SK-N-SH (cell line): ENCODE measurements around the gene CLIC3. TPM values are rescaled to one million over a fixed set of nuclear protein-coding genes. Genes with fewer than 3 reads are reported as not detected.

Source experiments
- CTCF ChIA-PET: fragments of 300-600, 350-600 bp; formaldehyde crosslinking; extraction: SDS; loops from one replicate; lab custom pipeline; 2021; lab: Yijun Ruan, JAX
- POLR2A ChIA-PET: fragments of 350-600 bp; sonication (Branson Sonifier 250); formaldehyde crosslinking; extraction: SDS; loops from one replicate; lab custom pipeline; 2020; ENCODE audit warnings: antibody characterized with exemption, inconsistent platforms; lab: Yijun Ruan, JAX
- DNase-seq: peaks from one replicate; pipeline ENCODE4 v3.0.0; 2012
- H2AFZ ChIP-seq: fragments of 200-600 bp; sonication (generic); 2 replicates; pipeline ENCODE4 v1.8.1; 2016; ENCODE audit warnings: antibody characterized with exemption, mild to moderate bottlenecking, low read depth
- H3F3A ChIP-seq: fragments of 200-600 bp; sonication (generic); replicated peaks from 2 replicates; pipeline ENCODE3; 2016; ENCODE audit warnings: antibody characterized with exemption, mild to moderate bottlenecking; ENCODE audit not compliant: insufficient read depth
- H3K27ac ChIP-seq, 2 experiments: fragments of 200-500 bp in 1 of 2; fragments of 200-600 bp in 1 of 2; sonication (Bioruptor generic) in 1 of 2; sonication (generic), shearing (Covaris generic) in 1 of 2; 2 replicates each; pipeline versions ENCODE4 v1.5.1 to v1.6.1; 2014 to 2016; ENCODE audit warnings: low read depth in 2 of 2, inconsistent platforms in 1 of 2, low read length in 1 of 2, mild to moderate bottlenecking in 1 of 2, mixed read lengths in 1 of 2
- H3K27me3 ChIP-seq: fragments of 200-600 bp; sonication (generic), shearing (Covaris generic); 2 replicates; pipeline ENCODE4 v1.6.1; 2016; ENCODE audit warnings: mixed run types; ENCODE audit not compliant: insufficient read depth
- H3K36me3 ChIP-seq, 2 experiments: fragments of 200-500 bp in 1 of 2; fragments of 200-600 bp in 1 of 2; sonication (Bioruptor generic) in 1 of 2; sonication (generic) in 1 of 2; replicated peaks in 1 of 2; 2 replicates each; pipeline versions ENCODE3 to v1.5.1; 2014 to 2016; ENCODE audit warnings: low read length in 1 of 2, mild to moderate bottlenecking in 1 of 2; ENCODE audit not compliant: insufficient read depth in 2 of 2, control insufficient read depth in 1 of 2
- H3K4me1 ChIP-seq, 2 experiments: fragments of 200-500 bp in 1 of 2; fragments of 200-600 bp in 1 of 2; sonication (Bioruptor generic) in 1 of 2; sonication (generic), shearing (Covaris generic) in 1 of 2; 2 replicates each; pipeline versions ENCODE4 v1.5.1 to v1.6.1; 2014 to 2016; ENCODE audit warnings: low read depth in 1 of 2, low read length in 1 of 2, mixed run types in 1 of 2; ENCODE audit not compliant: insufficient read depth in 2 of 2, control insufficient read depth in 1 of 2
- H3K4me2 ChIP-seq: fragments of 200-600 bp; sonication (generic), shearing (Covaris generic); 2 replicates; pipeline ENCODE4 v1.6.1; 2017; ENCODE audit warnings: mixed run types
- H3K4me3 ChIP-seq, 2 experiments: fragments of 200-500 bp in 1 of 2; fragments of 200-600 bp in 1 of 2; sonication (Bioruptor generic) in 1 of 2; sonication (generic), shearing (Covaris generic) in 1 of 2; 2 replicates each; pipeline versions ENCODE4 v1.5.1 to v1.8.1; 2014 to 2016; ENCODE audit warnings: low read depth in 2 of 2, inconsistent platforms in 1 of 2, low read length in 1 of 2, mild to moderate bottlenecking in 1 of 2, mixed read lengths in 1 of 2, moderate library complexity in 1 of 2
- H3K79me2 ChIP-seq: fragments of 200-600 bp; sonication (generic); 2 replicates; pipeline ENCODE4 v1.8.1; 2017; ENCODE audit warnings: mild to moderate bottlenecking; ENCODE audit not compliant: insufficient read depth
- H3K9ac ChIP-seq: fragments of 200-600 bp; sonication (generic); 2 replicates; pipeline ENCODE4 v1.6.1; 2017; ENCODE audit warnings: mixed run types
- H3K9me2 ChIP-seq: fragments of 200-600 bp; sonication (generic); 2 replicates; pipeline ENCODE4 v1.6.1; 2017; ENCODE audit warnings: mixed run types
- H3K9me3 ChIP-seq: fragments of 200-600 bp; sonication (generic); 2 replicates; pipeline ENCODE4 v1.6.1; 2017; ENCODE audit warnings: mixed run types, mild to moderate bottlenecking, moderate library complexity
- H4K20me1 ChIP-seq: fragments of 200-600 bp; sonication (generic); 2 replicates; pipeline ENCODE4 v1.6.1; 2017; ENCODE audit warnings: mild to moderate bottlenecking, mixed run types; ENCODE audit not compliant: insufficient read depth
- CHD2 ChIP-seq: fragments of 150-350 bp; IDR thresholded peaks from 2 replicates; pipeline ENCODE4 v1.6.1; 2018; ENCODE audit warnings: low read length; ENCODE audit not compliant: partially characterized antibody
- ELF1 ChIP-seq: IDR thresholded peaks from 2 replicates; pipeline ENCODE4 v1.4.0; 2012
- EP300 ChIP-seq, 2 experiments: IDR thresholded peaks; 2 replicates each; pipeline versions ENCODE4 v1.4.0 to v1.6.1; 2012; ENCODE audit warnings: borderline replicate concordance in 1 of 2, low read depth in 1 of 2, low read length in 1 of 2
- EZH2phosphoT487 ChIP-seq: fragments of 200-600 bp; sonication (generic); IDR thresholded peaks from 2 replicates; pipeline ENCODE4 v1.6.1; 2017; ENCODE audit warnings: low read depth, mixed run types, mild to moderate bottlenecking, antibody characterized with exemption, moderate library complexity, borderline replicate concordance
- FOSL2 ChIP-seq: IDR thresholded peaks from 2 replicates; pipeline ENCODE4 v1.4.0; 2012; ENCODE audit warnings: low read depth, mild to moderate bottlenecking, moderate library complexity, borderline replicate concordance
- FOXM1 ChIP-seq: IDR thresholded peaks from 2 replicates; pipeline ENCODE4 v1.4.0; 2012; ENCODE audit warnings: low read depth, mild to moderate bottlenecking
- GABPA ChIP-seq: IDR thresholded peaks from 2 replicates; pipeline ENCODE4 v1.4.0; 2012; ENCODE audit warnings: low read depth, mild to moderate bottlenecking
- GATA2 ChIP-seq: sonication (generic); formaldehyde crosslinking; IDR thresholded peaks from 2 replicates; pipeline ENCODE4 v1.5.0; 2020; ENCODE audit warnings: mild to moderate bottlenecking, missing genetic modification reagents
- JUND ChIP-seq: IDR thresholded peaks from 2 replicates; pipeline ENCODE4 v1.4.0; 2012
- MXI1 ChIP-seq: IDR thresholded peaks from 2 replicates; pipeline ENCODE4 v1.6.1; 2012; ENCODE audit warnings: mild to moderate bottlenecking, low read depth, low read length, improper control_type of control experiment
- NRF1 ChIP-seq: IDR thresholded peaks from 2 replicates; pipeline ENCODE4 v1.6.1; 2012; ENCODE audit warnings: low read depth, mild to moderate bottlenecking, low read length
- POLR2AphosphoS5 ChIP-seq: IDR thresholded peaks from 2 replicates; pipeline ENCODE4 v1.6.1; 2012; ENCODE audit warnings: low read depth, low read length
- RAD21 ChIP-seq: IDR thresholded peaks from 2 replicates; pipeline ENCODE4 v1.6.1; 2012; ENCODE audit warnings: mild to moderate bottlenecking, low read length
- RCOR1 ChIP-seq: fragments of 150-350 bp; IDR thresholded peaks from 2 replicates; pipeline ENCODE4 v1.6.1; 2017; ENCODE audit warnings: antibody characterized with exemption, low read length
- RFX5 ChIP-seq: IDR thresholded peaks from 2 replicates; pipeline ENCODE4 v1.6.1; 2012; ENCODE audit warnings: mild to moderate bottlenecking, improper control_type of control experiment, low read length
- SMC3 ChIP-seq: IDR thresholded peaks from 2 replicates; pipeline ENCODE4 v1.6.1; 2012; ENCODE audit warnings: low read depth, low read length, improper control_type of control experiment
- TCF12 ChIP-seq: IDR thresholded peaks from 2 replicates; pipeline ENCODE4 v1.4.0; 2012
- TEAD4 ChIP-seq: IDR thresholded peaks from 2 replicates; pipeline ENCODE4 v1.4.0; 2012; ENCODE audit warnings: mild to moderate bottlenecking, borderline replicate concordance; ENCODE audit not compliant: insufficient read depth
- WGBS: methylation state at CpG from one replicate; pipeline ENCODE4 v1.1.6; 2017; ENCODE audit warnings: low lambda C conversion rate; 5-methylcytosine and 5-hydroxymethylcytosine counted together
- polyA plus RNA-seq, 3 experiments: library from polyadenylated mRNA; depleted of rRNA; stranded (reverse); fragments of >200 nt; gene quantifications; 2 replicates each; pipeline ENCODE4 v1.2.3, GENCODE V29; 2012
- TF ChIP-seq, protein P1 (sequence below): fragments of 200-600 bp; sonication (generic); IDR thresholded peaks from 2 replicates; pipeline ENCODE4 v1.6.1; 2017; ENCODE audit warnings: antibody characterized with exemption, mild to moderate bottlenecking, moderate library complexity
- TF ChIP-seq, protein P2 (sequence below): IDR thresholded peaks from 2 replicates; pipeline ENCODE4 v1.4.0; 2012; ENCODE audit warnings: low read depth
- TF ChIP-seq, protein P3 (sequence below): fragments of 150-350 bp; IDR thresholded peaks from 2 replicates; pipeline ENCODE4 v1.6.1; 2017; ENCODE audit warnings: antibody characterized with exemption, low read length, low read depth, borderline replicate concordance
- TF ChIP-seq, protein P4 (sequence below): IDR thresholded peaks from 2 replicates; pipeline ENCODE4; 2012
- TF ChIP-seq, protein P5 (sequence below): fragments of 150-350 bp; IDR thresholded peaks from 2 replicates; pipeline ENCODE4 v1.6.1; 2016; ENCODE audit warnings: mild to moderate bottlenecking, low read depth, low read length

Gene CLIC3
- polyA plus RNA-seq, 1 of the 3 experiments (the other 2 are of a cell fraction) = 1.0 TPM

DNA sequence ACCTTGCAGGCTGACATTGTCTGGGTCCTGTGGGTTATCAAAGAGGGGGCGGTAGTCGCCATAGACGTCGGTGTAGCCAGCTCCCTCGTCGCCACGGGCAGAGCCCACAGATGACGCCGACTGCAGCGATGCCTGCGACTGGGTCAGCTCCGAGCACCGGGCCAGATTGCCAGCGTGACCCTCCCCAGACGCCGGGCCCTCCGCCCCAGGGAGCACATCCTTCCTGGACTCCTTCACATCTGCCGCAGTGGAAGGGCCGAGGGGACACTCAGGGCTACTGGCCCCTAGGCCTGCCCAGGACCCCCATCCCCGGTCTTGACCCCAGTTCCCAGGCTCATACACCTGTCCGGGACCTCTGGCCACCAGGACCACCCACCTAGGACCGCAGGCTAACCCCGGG, 17.8 kb upstream of the CLIC3 start:
- Histone ChIP-seq H3K9me2 (no peaks in the 10 kb centered on the region), H3K9me3 (no peaks in the 10 kb centered on the region), H4K20me1 (no peaks in the 10 kb centered on the region)
- 100% methylated on average over 2 of the region's 23 CpGs for WGBS
- TF ChIP-seq RFX5 (no peak), EP300 (IDR thresholded peaks at IDR 0.05; ENCODE audit: borderline replicate concordance in 1 of 2, low read depth in 1 of 2, low read length in 1 of 2) (no peak), FOXM1 (no peak), CHD2 (no peak), JUND (no peak), RCOR1 (no peak), POLR2AphosphoS5 (no peak), EZH2phosphoT487 (no peak)
- TF ChIP-seq, protein P1, sequence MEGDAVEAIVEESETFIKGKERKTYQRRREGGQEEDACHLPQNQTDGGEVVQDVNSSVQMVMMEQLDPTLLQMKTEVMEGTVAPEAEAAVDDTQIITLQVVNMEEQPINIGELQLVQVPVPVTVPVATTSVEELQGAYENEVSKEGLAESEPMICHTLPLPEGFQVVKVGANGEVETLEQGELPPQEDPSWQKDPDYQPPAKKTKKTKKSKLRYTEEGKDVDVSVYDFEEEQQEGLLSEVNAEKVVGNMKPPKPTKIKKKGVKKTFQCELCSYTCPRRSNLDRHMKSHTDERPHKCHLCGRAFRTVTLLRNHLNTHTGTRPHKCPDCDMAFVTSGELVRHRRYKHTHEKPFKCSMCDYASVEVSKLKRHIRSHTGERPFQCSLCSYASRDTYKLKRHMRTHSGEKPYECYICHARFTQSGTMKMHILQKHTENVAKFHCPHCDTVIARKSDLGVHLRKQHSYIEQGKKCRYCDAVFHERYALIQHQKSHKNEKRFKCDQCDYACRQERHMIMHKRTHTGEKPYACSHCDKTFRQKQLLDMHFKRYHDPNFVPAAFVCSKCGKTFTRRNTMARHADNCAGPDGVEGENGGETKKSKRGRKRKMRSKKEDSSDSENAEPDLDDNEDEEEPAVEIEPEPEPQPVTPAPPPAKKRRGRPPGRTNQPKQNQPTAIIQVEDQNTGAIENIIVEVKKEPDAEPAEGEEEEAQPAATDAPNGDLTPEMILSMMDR = no peak
- TF ChIP-seq, protein P2, sequence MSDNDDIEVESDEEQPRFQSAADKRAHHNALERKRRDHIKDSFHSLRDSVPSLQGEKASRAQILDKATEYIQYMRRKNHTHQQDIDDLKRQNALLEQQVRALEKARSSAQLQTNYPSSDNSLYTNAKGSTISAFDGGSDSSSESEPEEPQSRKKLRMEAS = no peak
- TF ChIP-seq, protein P3, sequence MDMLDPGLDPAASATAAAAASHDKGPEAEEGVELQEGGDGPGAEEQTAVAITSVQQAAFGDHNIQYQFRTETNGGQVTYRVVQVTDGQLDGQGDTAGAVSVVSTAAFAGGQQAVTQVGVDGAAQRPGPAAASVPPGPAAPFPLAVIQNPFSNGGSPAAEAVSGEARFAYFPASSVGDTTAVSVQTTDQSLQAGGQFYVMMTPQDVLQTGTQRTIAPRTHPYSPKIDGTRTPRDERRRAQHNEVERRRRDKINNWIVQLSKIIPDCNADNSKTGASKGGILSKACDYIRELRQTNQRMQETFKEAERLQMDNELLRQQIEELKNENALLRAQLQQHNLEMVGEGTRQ = no peak
- TF ChIP-seq, all 33 proteins: peak for 0
- H3K79me2 ChIP-seq = no peaks in the 10 kb centered on the region
- H3K36me3 ChIP-seq = peaks cover 0 to 23% of the 10 kb centered on the region in 2 experiments
- H3K4me3 ChIP-seq = no peak overlapping the region
- H3K4me2 ChIP-seq = no peak overlapping the region
- no peak overlapping the region for H3K27ac ChIP-seq
- H3F3A ChIP-seq = no peaks in the 10 kb centered on the region
- CTCF ChIA-PET = interaction anchor here (0.9 to 1.6 kb wide), 2 partner anchors 15 to 37 kb away, joined by 3 to 6 read pairs; partner anchors contain the start of gene PTGDS
- no peak overlapping the region for H3K9ac ChIP-seq
- no peak overlapping the region for H2AFZ ChIP-seq
- no peaks in the 10 kb centered on the region for H3K4me1 ChIP-seq
- POLR2A ChIA-PET = interaction anchor here (1.2 kb wide), 1 partner anchor 22 kb away, joined by 3 read pairs; no protein-coding TSS in a partner anchor
- no peaks in the 10 kb centered on the region for H3K27me3 ChIP-seq
- DNase-seq = no peak

DNA sequence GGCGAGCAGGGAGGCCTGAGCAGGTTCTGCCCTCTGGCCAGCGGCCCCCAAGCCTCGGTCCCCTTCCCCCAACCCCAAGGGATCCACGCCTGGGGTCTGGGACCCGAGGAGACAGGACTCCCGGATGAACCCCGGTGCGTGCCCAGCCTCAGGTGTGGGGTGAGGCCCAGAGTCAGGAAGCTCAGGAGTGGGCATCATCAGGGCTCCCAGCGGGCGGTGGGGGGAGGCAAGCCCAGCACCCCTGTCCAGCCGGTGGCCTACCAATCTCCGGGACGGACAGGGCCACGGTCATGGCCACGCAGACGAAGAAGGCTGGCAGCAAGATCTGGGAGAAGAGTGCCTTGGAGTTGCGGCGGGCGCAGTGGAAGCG, 17.2 kb upstream of the CLIC3 start:
- Histone ChIP-seq H3K4me3 (no peak overlapping the region), H3K9me3 (no peaks in the 10 kb centered on the region), H4K20me1 (no peaks in the 10 kb centered on the region), H3F3A (no peaks in the 10 kb centered on the region), H3K79me2 (no peaks in the 10 kb centered on the region), H3K4me1 (no peaks in the 10 kb centered on the region), H3K36me3 (peaks cover 0 to 23% of the 10 kb centered on the region in 2 experiments), H2AFZ (no peak overlapping the region), H3K27me3 (no peaks in the 10 kb centered on the region), H3K9ac (no peak overlapping the region), H3K27ac (no peak overlapping the region), H3K9me2 (no peaks in the 10 kb centered on the region), H3K4me2 (no peak overlapping the region)
- no peak for DNase-seq
- CTCF ChIA-PET = interaction anchor here (0.9 to 1.6 kb wide), 2 partner anchors 16 to 36 kb away, joined by 3 to 6 read pairs; partner anchors contain the start of gene PTGDS
- WGBS = 97% methylated on average over 10 of the region's 20 CpGs
- POLR2A ChIA-PET = no interaction called here
- TF ChIP-seq JUND (no peak), ELF1 (no peak), TCF12 (no peak), GABPA (no peak), NRF1 (no peak), SMC3 (no peak), RAD21 (no peak), FOSL2 (no peak), EP300 (IDR thresholded peaks at IDR 0.05; ENCODE audit: borderline replicate concordance in 1 of 2, low read depth in 1 of 2, low read length in 1 of 2) (no peak), TEAD4 (no peak), GATA2 (no peak), MXI1 (no peak)
- TF ChIP-seq, protein P4, sequence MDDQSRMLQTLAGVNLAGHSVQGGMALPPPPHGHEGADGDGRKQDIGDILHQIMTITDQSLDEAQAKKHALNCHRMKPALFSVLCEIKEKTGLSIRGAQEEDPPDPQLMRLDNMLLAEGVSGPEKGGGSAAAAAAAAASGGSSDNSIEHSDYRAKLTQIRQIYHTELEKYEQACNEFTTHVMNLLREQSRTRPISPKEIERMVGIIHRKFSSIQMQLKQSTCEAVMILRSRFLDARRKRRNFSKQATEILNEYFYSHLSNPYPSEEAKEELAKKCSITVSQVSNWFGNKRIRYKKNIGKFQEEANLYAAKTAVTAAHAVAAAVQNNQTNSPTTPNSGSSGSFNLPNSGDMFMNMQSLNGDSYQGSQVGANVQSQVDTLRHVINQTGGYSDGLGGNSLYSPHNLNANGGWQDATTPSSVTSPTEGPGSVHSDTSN = no peak
- TF ChIP-seq, protein P3 = no peak
- TF ChIP-seq, protein P2 = no peak
- TF ChIP-seq, protein P5, sequence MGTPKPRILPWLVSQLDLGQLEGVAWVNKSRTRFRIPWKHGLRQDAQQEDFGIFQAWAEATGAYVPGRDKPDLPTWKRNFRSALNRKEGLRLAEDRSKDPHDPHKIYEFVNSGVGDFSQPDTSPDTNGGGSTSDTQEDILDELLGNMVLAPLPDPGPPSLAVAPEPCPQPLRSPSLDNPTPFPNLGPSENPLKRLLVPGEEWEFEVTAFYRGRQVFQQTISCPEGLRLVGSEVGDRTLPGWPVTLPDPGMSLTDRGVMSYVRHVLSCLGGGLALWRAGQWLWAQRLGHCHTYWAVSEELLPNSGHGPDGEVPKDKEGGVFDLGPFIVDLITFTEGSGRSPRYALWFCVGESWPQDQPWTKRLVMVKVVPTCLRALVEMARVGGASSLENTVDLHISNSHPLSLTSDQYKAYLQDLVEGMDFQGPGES = no peak
